SU-DHL-6 (cell line): ENCODE results near the gene RNF31.
A peak's percentile ranks its signal among the peaks of the same experiment; 100 is the strongest.

Experiments
- H2AFZ ChIP-seq: fragments of 200-600 bp; sonication (generic); 2 replicates; pipeline ENCODE4 v1.6.1; 2014; ENCODE audit warnings: low read depth, mild to moderate bottlenecking, moderate library complexity, mixed read lengths, antibody characterized with exemption, low read length; ENCODE audit not compliant: severe bottlenecking
- H3F3A ChIP-seq: fragments of 200-600 bp; shearing (Covaris generic); 2 replicates; pipeline ENCODE4 v1.6.0; 2016; ENCODE audit warnings: antibody characterized with exemption, mild to moderate bottlenecking; ENCODE audit not compliant: insufficient read depth
- H3K27ac ChIP-seq: fragments of 200-600 bp; sonication (generic); 2 replicates; pipeline ENCODE4 v1.5.1; 2016; ENCODE audit warnings: low read depth, mild to moderate bottlenecking, low read length, moderate library complexity, mixed read lengths
- H3K27me3 ChIP-seq: fragments of 200-600 bp; sonication (generic), shearing (Covaris generic); 2 replicates; pipeline ENCODE4 v1.6.0; 2014; ENCODE audit warnings: mild to moderate bottlenecking, low read length
- H3K36me3 ChIP-seq: fragments of 200-600 bp; sonication (generic); 2 replicates; pipeline ENCODE4 v1.6.1; 2014; ENCODE audit warnings: mild to moderate bottlenecking, low read length, mixed read lengths
- H3K4me2 ChIP-seq: fragments of 300-600, 200-600 bp; shearing (Covaris generic), sonication (generic); 2 replicates; pipeline ENCODE4 v1.6.0; 2014; ENCODE audit warnings: low read length, low read depth, mild to moderate bottlenecking; ENCODE audit not compliant: poor library complexity, severe bottlenecking
- H3K4me3 ChIP-seq: fragments of 200-600 bp; sonication (generic); 2 replicates; pipeline ENCODE4 v1.5.1; 2014; ENCODE audit warnings: antibody characterized with exemption, low read length, mild to moderate bottlenecking, mixed read lengths; ENCODE audit not compliant: insufficient read depth, poor library complexity, severe bottlenecking
- H3K79me2 ChIP-seq: fragments of 200-600 bp; sonication (generic); 2 replicates; pipeline ENCODE4 v1.6.1; 2014; ENCODE audit warnings: mild to moderate bottlenecking, low read length, moderate library complexity; ENCODE audit not compliant: insufficient read depth
- H3K9ac ChIP-seq: fragments of 200-600 bp; sonication (generic); 2 replicates; pipeline ENCODE4 v1.7.0; 2014; ENCODE audit warnings: mild to moderate bottlenecking, low read length
- H3K9me2 ChIP-seq: fragments of 200-600 bp; sonication (generic); replicated peaks from 2 replicates; pipeline ENCODE4 v1.6.1; 2014; ENCODE audit warnings: low read length; ENCODE audit not compliant: insufficient read depth
- H3K9me3 ChIP-seq: fragments of 200-600 bp; sonication (generic); 2 replicates; pipeline ENCODE4 v1.6.1; 2014; ENCODE audit warnings: low read length, mixed read lengths; ENCODE audit not compliant: insufficient read depth
- H4K20me1 ChIP-seq: fragments of 200-600 bp; sonication (generic); 2 replicates; pipeline ENCODE4 v1.6.1; 2014; ENCODE audit warnings: low read depth, mild to moderate bottlenecking, antibody characterized with exemption, low read length, moderate library complexity, mixed read lengths
- EZH2phosphoT487 ChIP-seq: fragments of 200-600 bp; sonication (generic), shearing (Covaris generic); conservative IDR thresholded peaks from 2 replicates; pipeline ENCODE4 v1.6.1; 2018; ENCODE audit warnings: mild to moderate bottlenecking, antibody characterized with exemption, low read length, moderate library complexity, mixed read lengths
- TF ChIP-seq, protein P1 (sequence below): fragments of 200-600 bp; sonication (generic); IDR thresholded peaks from one replicate; pipeline ENCODE4 v1.5.1; 2017; ENCODE audit warnings: antibody characterized with exemption, mild to moderate bottlenecking, low read length, moderate library complexity; ENCODE audit not compliant: insufficient read depth, poor library complexity, severe bottlenecking

The RNF31 gene

DNA sequence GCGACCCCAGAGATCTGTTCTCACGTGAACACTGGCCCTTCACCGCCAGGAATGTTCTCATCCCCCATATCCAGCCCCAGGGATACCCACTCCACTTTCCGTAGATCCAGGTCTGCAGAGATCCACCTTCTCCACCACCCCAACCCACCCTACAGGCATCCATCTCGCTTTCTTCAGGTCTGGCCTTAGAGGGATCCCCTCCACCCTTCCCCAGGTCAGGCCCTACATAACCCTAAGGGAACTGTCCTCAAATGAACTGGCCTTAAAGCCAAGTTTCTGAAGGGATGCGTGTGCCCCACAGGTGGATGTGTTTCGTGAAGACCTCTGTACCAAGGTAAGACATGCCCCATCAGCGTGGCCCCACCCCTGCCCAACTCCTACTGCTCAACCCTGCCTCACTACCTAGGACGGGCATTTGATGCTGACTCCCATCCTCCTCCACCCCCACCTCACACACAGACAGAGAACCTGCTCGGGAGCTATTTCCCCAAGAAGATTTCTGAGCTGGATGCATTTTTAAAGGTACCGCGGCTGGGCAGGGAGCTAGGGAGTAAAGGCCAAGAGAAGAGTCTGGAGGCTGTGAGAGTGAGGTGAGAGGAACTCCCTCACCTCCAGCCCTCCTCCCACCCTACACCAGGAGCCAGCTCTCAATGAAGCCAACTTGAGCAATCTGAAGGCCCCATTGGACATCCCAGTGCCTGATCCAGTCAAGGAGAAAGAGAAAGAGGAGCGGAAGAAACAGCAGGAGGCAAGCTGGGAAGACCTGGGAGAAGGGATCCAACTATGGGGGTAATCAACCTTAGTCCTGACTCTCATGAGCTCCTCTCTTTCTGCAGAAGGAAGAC is 10.4 kb upstream of the RNF31 start:
- peak overlapping the region; percentile 89 for H3K9ac ChIP-seq
- peak overlapping the region; percentile 73 for H3K27ac ChIP-seq
- no peaks in the 10 kb centered on the region for H3K36me3 ChIP-seq
- no peaks in the 10 kb centered on the region for H4K20me1 ChIP-seq
- H2AFZ ChIP-seq, result no peak overlapping the region
- H3K9me2 ChIP-seq, result no peaks in the 10 kb centered on the region
- no peak for TF ChIP-seq EZH2phosphoT487
- TF ChIP-seq, protein P1, sequence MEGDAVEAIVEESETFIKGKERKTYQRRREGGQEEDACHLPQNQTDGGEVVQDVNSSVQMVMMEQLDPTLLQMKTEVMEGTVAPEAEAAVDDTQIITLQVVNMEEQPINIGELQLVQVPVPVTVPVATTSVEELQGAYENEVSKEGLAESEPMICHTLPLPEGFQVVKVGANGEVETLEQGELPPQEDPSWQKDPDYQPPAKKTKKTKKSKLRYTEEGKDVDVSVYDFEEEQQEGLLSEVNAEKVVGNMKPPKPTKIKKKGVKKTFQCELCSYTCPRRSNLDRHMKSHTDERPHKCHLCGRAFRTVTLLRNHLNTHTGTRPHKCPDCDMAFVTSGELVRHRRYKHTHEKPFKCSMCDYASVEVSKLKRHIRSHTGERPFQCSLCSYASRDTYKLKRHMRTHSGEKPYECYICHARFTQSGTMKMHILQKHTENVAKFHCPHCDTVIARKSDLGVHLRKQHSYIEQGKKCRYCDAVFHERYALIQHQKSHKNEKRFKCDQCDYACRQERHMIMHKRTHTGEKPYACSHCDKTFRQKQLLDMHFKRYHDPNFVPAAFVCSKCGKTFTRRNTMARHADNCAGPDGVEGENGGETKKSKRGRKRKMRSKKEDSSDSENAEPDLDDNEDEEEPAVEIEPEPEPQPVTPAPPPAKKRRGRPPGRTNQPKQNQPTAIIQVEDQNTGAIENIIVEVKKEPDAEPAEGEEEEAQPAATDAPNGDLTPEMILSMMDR, result no peak
- peak overlapping the region; percentile 56 for H3K4me2 ChIP-seq
- peak overlapping the region; percentile 85 for H3K4me3 ChIP-seq
- peaks cover 35% of the 10 kb centered on the region for H3F3A ChIP-seq
- H3K27me3 ChIP-seq, result no peaks in the 10 kb centered on the region
- peaks cover 20% of the 10 kb centered on the region for H3K79me2 ChIP-seq
- no peaks in the 10 kb centered on the region for H3K9me3 ChIP-seq

DNA sequence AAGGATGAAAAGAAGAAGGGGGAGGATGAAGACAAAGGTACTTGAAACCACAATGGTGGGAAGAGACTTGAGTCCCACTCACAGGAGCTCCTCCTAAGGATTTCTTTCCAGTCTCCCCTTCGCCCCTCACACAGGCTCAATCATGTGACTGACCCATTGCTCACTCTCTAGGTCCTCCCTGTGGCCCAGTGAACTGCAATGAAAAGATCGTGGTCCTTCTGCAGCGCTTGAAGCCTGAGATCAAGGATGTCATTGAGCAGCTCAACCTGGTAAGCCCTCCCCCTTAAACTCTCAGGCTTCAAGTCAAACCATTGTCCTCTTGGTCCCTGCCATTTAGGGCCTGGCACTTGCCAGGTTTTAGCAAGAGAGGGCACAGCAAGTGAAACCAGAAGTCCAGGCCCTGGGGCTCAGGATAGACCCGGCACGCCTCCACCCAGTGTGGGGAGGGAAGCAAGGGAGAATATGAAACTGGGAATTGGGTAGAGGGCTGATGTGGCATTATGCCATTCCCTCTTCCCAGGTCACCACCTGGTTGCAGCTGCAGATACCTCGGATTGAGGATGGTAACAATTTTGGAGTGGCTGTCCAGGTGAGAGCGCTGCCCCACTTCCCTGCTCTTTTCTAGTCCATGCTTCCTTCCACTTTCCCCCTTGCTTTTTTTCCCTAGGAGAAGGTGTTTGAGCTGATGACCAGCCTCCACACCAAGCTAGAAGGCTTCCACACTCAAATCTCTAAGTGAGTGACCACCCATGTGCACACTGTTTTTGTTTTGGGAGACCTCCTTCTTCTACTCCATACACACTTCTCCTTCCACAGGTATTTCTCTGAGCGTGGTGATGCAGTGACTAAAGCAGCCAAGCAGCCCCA is 9.5 kb upstream of the RNF31 start:
- TF ChIP-seq EZH2phosphoT487, result no peak
- no peaks in the 10 kb centered on the region for H3K9me2 ChIP-seq
- no peaks in the 10 kb centered on the region for H3K36me3 ChIP-seq
- peaks cover 20% of the 10 kb centered on the region for H3K79me2 ChIP-seq
- no peaks in the 10 kb centered on the region for H4K20me1 ChIP-seq
- no peaks in the 10 kb centered on the region for H3K27me3 ChIP-seq
- 0 out of 2 replicates have a peak overlapping the region, but pooled peaks have one; percentile 89 for H3K9ac ChIP-seq
- H3K4me2 ChIP-seq, result no peak overlapping the region
- no peak overlapping the region for H3K4me3 ChIP-seq
- peak overlapping the region; percentile 73 for H3K27ac ChIP-seq
- H2AFZ ChIP-seq, result no peak overlapping the region
- peaks cover 35% of the 10 kb centered on the region for H3F3A ChIP-seq
- no peaks in the 10 kb centered on the region for H3K9me3 ChIP-seq

DNA sequence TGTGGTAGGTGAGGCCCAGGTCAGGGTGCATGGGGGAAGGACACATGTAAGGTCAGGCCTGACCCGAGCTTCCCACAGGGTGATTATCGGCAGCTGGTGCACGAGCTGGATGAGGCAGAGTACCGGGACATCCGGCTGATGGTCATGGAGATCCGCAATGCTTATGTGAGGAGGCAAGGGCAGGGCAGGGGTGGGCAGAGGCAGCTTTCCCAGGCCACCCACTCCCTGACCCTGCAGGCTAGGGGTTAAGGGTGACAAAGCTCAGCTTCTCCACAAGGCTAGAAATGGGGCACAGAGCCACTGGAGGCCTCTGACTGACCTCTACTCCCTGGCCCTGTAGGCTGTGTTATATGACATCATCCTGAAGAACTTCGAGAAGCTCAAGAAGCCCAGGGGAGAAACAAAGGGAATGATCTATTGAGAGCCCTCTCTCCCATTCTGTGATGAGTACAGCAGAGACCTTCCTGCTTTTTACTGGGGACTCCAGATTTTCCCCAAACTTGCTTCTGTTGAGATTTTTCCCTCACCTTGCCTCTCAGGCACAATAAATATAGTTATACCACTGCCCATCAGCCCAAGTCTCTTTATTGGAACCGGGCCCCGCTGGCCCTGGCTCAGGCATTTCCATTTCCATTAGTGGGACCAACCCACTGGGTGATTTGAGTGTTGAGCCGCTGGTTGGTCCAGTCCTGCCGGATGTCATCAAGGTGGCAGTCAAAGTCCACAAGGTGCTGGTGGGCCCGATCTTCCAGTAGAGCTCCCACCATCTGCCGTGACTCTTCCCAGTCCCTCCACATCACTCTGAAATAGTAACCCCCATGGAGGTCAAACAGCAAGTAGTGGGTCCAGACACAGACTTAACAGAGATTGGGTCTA is 8.7 kb upstream of the RNF31 start:
- Histone ChIP-seq H3K9me2 (no peaks in the 10 kb centered on the region), H3K4me3 (no peak overlapping the region), H3K4me2 (peak overlapping the region; percentile 89), H3K36me3 (no peaks in the 10 kb centered on the region), H3K79me2 (peaks cover 20% of the 10 kb centered on the region), H3K27me3 (no peaks in the 10 kb centered on the region), H2AFZ (no peak overlapping the region), H3F3A (peaks cover 39% of the 10 kb centered on the region), H3K9ac (no peak overlapping the region), H3K27ac (no peak overlapping the region), H4K20me1 (no peaks in the 10 kb centered on the region), H3K9me3 (no peaks in the 10 kb centered on the region)
- TF ChIP-seq, protein P1, result no peak
- no peak for TF ChIP-seq EZH2phosphoT487
